Stimulated activated CD8-positive, alpha-beta memory T cell treated with anti-CD3 and anti-CD28 coated beads, Interleukin-15, amount 100 ng/mL, for 24 hours (primary cell): Measurements from ENCODE around the gene SLC41A3.
"Not testable (repeated sequence)": the region's sequence is repeated elsewhere in the genome, so short reads cannot be mapped to it uniquely, and the experiment has no call there.

Experiments used
- DNase-seq: peaks from one replicate; pipeline ENCODE4 v3.0.0-alpha.2; 2020; ENCODE audit warnings: low read depth

The SLC41A3 gene

DNA sequence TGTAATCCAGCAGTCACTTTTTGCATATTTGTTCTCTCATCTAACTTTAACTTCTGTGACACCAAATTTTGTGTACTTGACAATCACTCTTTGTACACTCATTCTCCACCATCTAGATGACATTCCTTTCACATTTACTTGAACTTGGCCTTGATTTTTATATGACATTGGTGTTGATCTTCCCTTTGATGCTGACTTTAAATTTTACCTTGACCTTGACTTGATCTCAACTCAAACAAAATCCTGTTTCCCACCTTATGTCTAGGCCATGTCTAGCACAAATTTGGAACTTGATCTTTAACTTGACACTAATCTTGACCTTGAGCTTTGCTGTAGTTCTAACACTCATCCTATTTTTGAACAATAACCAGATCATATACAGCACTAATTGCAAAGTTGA lies 81.7 kb downstream of the SLC41A3 start:
- no peak for DNase-seq

DNA sequence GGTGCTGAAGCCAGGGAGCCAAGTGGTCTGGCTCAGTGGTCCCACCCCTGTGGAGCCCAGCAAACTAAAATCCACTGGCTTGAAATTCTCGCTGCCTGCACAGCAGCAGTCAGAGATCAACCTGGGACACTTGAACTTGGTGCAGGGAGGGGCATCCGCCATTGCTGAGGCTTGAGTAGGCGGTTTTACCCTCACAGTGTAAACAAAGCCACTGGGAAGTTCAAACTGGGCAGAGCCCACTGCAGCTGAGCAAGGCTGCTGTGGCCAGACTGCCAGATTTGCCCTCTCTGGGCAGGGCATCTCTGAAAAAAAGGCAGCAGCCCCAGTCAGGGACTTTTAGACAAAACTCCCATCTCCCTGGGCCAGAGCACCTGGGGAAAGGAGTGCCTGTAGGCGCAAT lies 87.2 kb downstream of the SLC41A3 start:
- DNase-seq = not testable (repeated sequence)

DNA sequence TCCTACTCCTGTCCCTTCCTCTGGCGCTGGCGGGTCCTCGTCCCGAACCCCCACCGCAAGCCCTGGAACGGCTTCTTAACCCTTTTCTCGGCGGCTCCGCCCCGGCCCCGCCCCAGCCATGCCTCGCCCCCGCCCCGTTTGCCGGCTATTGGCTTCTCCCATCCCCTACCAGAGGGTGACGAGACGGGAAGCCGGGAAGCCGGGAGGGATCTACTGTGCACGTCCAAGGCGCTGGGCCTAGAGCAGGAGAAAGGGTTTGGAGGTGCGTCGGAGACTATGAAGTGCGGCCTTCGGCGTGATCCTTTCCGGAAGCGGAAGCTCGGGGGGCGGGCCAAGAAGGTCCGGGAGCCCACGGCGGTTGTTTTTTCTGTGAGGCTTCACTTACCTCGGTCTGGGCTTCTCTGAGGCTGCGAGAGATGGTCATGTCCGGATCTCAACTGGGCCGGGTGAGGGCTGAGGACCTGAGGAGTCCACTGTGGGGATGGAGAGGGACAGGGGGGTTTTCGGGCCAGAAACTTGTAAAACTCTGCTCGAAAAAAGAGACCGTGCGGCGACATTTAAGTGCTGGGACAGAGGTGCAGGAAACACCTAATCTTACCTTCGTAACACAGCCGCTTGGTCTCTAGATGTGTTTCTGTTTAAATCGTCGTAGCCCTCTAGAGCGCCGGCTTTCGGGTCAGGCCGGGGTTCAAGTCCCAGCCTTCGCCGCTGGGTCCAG lies 93.5 kb downstream of the SLC41A3 start:
- DNase-seq = peak; percentile 53

DNA sequence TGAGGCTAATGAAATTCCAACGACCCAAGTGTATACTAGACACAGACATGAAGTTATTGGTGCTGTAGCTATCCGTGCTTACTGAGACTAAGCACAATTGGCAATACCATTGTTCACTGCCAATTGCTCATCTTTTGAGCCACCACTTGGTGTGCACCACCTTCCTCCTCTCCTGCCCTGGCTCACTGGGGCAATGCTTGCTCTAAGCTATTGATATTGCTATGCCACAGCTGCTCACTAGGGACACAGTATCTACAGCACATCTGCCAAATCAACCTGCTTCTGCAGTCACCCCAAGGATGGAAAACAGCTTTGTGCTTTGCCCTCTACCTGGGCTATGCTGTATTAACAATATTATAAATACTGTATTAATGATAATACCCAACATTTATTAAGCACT lies 99.0 kb downstream of the SLC41A3 start:
- DNase-seq = not testable (repeated sequence)

DNA sequence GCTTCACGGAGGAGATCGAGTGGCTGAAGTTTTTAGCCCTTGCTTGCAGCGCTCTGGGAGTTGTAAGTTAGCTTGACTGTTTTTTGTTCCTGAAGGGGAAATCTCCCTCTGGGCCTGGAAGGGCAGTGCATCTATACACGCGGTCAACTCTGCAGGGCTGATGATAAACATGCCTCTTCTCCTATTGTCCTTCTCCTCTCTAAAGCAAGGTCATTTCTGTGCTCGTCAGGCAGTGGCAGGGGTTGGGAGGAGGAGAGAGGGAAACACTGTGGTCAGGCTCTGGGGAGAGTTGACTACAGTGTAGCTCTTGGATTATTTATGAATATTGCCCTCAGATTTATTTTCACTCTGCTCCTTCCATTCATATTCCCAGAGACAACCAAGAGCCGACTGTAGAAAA lies 106.8 kb downstream of the SLC41A3 start:
- DNase-seq = not testable (repeated sequence)

DNA sequence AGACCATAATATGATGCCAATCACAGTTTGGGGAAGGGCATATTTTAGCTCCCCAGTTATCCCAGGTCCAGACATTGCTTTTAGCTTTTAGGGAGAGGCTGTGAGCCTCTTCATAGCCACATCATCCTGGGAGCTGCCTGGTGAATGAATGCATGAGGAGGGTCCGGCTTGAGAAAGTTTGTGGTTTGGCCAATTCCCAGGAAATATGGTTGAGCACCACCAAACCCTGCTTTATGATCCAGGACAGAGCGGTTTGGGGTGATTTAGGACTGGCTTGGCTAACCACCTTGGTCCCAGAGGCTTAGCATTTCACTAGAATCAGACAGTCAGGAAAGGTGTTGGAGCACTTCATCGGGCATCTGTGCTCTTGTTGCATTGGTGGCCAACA lies 107.9 kb downstream of the SLC41A3 start:
- not testable (repeated sequence) for DNase-seq

DNA sequence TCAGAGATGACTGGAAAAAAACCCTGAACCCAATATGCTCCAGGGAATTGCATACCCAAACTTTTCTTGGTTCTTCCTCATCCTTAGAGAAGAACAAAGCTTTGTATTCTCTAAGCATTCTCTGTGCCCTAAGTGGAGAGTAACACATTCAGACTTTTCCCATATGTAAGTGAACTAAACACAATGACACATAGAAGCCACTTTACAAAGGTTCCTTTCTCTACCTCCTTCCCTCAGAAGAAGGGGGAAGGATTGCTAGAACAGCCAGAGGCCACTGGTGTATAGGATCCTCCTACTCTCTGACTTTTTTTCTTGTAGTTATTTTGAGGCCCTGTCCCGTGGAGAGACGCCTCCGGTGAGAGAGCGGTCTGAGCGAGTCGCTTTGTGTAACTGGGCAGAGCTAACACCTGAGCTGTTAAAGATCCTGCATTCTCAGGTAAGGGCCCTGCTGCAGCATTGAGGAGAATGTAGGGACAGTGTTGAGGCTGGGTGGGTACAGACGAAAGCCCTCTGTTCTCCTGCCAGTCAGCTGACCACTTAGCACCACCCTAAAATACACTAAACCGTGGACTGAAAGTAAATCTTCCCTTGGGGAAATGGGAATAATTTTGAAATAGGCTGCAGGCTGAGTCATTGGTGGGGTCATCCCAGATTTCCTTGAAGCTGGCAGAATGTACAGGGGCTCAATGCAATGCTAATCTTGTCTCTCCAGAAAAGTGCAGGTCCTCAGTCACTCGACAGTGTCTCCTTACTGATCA lies 108.5 kb downstream of the SLC41A3 start:
- DNase-seq = not testable (repeated sequence)

DNA sequence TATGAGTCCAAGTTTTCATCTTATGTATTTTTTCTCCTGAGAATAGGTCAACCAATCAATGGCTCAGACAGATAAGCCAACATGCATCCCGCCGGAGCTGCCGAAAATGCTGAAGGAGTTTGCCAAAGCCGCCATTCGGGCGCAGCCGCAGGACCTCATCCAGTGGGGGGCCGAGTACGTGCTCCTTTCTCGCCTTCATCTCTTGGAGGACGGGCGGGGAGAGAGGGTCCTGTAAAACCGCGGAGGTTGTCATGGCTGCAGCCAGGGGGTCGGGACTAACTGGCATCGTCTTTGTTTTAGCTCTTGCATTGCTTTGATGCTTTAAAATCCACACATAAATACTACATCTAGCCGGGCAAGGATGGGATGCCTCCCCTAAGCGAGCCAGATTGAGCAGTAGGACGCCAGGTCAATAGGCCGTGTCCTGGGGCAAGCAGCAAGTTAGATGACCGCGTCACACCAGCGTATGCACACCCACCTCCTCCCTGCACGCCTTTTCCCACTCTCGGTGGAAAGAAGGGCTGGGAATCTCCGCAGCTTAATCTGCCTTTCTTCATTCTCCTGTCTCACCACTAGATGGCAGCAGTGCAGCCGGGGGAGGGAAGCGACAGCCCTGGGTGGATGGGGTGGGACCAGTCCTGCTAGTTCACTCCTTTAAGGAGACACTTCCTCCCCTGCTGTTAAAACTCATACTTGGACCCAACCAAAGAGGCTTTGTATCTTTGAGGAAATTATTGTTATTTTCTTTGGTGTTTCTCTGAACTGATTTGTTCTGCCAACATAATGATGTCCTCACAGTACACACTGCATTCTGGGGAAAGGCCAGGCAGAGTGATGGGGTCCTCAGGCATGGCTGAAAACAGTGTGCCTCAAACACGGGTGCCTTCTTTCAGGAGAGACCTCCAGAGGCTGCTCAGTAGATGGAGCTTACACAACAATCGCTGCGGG lies 111.7 kb downstream of the SLC41A3 start:
- DNase-seq = not testable (repeated sequence)

DNA sequence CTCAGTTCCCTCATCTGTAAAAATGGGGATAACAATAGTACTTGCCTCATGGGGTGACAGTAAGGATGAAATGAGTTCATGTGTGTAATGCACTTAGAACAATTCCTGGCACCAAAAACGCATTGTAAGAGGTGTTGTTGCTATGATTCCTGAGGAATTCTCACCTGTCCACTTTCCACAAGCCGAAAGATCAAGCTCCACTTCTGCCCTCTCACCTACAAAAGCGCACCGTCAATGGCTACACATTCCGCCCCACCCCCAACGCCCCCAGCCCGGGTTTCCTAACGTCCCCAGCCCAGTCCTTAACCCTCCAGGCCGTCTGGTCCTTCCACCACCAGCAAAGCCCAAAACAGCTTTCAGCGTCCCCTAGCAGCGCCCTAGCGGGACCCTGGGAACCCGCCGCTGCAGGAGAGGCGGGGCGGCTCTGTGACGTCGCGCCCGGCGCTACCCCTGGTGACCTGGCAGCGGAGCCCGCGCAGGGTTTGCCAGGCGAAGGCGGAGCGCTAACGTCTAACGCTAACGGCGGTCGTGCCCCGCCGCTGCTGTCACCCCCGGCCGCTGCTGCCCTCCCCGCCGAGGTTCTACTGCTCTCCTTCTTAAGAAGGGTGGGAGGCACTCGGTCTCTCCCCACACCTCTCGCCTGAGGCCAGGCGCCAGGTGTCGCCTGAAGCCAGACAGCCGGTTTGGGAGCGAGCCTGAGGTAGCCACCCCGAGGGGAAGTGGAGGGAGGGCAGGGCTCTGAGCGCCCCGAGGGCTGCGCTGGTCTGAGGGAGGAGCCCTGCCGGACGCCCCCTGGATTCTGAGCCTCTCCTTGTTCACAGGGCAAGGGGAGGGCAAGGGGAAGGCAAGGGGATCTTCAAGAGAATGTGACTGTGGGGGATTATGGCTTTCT lies 115.0 kb downstream of the SLC41A3 start, which contains the start of gene ROPN1B:
Gene ROPN1B, plus strand, starts transcription at position 478 of the 892 bp plus-strand sequence. CDS start 2,877 bp downstream, outside the sequence.
- DNase-seq = not testable (repeated sequence)

DNA sequence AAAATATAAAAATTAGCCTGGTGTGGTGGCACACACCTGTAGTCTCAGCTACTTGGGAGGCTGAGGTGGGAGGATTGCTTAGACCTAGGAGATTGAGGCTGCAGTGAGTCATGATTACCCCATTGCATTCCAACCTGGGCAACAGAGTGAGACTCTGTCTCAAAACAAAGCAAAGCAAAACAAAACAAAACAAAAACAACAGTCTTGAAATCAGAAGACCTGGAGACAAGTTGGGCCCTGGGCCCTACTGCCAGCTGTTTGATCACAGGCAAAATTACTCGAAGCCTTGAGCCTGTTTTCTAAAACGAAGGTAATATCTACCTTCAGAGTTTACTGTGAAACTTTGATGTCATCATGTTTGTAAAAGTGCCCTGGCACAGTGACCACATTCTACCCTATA lies 115.8 kb downstream of the SLC41A3 start:
- not testable (repeated sequence) for DNase-seq

DNA sequence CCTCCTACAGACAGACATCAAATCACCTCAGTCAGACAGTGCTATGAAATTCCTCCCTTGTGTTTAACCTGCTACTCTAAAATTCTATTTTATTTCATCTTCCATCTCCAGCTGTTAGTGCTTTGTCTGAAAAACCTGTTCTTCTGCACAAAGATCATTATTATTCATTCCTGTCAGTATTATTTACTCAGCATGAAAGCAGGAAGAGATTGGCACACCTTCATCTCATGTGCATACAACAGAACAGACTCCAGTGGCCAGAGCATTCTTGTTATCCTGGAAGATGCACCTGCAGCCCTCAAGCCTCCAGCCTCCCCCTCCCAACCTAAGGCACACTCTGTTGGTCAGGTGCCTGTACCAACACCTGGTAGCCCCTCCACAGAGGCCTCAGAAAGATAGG lies 116.8 kb downstream of the SLC41A3 start:
- no peak for DNase-seq

DNA sequence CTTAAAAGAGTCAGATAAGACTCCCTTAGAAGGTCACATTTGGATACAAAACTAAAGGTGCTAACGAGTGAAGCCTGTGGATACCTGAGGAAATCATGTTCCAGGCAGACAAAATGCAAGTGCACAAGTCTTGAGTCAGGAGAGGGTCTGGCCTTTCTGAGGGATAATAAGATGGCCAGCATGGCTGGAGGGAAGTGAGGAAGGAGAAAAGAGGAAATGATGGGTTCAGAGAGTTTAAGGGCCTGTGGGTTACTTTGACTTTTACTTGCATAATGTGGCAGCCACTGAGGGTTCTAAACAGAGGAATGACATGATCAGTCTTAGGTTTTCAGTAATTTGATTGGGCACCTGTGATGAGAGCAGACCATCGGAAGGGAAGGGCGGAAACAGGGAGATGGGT lies 118.4 kb downstream of the SLC41A3 start:
- DNase-seq = no peak

DNA sequence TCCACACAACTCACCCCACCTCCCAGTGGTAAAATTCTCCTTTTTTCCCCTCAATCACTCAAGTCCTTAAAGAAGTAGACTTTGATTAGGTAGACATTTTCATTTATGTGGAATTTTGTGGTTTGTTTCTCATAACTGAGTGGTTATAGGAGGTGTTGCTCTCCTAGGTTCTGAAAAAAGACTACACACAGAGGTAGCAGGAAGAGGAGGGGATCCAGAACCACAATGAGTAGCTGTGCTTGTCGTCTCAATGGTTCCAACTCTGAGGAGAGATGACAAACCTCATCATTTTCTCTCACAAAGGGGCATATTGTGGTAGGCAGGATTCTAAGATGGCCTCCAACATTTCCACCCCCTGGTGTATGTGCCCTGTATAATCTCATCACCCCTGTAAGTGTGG lies 120.1 kb downstream of the SLC41A3 start:
- DNase-seq = not testable (repeated sequence)

DNA sequence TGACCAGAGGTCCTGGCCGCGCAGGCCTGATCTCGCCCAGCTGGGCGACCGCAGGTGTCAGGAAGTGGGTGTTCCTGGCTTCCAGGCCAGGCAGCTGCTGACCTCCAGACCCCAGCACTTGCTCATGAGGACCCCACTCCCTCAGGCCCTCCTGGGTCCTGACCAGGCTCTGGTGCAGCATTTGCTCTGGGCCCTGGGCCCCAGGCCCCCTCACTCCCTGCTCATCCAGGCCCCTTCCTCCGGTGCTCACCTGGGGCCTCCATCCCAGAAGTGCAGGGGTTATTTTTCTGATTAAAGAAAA lies 122.7 kb downstream of the SLC41A3 start:
- no peak for DNase-seq

DNA sequence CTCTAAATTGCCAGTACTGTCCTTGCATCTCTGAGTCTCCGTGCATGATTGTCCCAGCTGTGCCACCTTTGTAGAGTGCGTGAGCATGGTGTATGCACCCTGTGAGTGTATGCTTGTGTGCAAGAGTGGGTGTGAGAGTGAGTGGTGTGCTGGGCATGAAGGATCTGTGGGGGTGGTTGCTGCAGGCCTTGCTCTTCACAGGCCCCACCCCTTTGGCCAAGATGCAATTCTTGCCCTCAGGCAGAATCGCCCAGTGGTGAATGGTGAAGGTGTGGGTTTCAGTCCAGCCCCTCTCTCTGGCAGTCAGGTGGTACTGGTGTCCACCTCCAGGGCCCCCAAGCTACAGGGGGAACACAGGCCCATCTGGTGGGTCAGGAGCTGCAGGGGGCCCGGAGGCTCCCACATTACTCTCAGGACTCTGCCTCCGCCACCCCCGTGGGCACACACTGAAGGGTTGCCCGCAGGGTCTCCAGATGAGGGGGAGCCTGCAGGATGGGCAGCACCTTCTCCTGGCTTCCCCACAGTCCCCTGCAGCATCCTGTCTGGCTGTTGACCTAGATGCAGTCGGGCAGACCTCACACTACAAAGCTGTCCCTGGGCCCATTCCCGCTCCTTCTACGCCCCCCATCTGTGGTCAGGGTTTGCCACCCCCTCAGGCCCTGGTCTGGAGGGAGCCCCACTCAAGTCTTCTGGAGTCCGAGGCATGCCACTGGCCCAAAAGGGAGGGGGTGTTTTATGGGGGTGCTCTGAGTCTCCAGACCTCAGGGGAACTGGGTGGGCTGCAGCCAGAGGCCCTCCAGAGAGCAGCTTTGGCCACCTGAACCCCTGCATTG lies 123.3 kb downstream of the SLC41A3 start:
- no peak for DNase-seq

DNA sequence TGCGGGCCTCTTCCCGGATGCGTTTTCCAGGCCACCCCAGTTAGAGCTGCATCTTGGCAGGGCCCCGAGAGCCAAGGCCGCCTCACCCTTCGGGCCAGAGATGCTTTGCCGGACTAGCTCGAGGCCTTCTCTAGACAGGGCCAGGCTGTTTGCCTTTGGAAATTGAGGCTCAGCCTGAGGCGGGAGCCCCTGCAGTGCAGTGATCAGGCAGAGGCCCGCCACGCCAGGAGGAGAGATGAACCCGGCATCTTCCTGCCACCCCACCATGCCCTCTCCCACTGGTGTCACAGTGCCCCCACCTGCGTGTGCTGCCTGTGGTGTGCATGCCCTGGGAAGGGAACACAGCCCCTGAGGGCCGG lies 123.9 kb downstream of the SLC41A3 start:
- DNase-seq = no peak

DNA sequence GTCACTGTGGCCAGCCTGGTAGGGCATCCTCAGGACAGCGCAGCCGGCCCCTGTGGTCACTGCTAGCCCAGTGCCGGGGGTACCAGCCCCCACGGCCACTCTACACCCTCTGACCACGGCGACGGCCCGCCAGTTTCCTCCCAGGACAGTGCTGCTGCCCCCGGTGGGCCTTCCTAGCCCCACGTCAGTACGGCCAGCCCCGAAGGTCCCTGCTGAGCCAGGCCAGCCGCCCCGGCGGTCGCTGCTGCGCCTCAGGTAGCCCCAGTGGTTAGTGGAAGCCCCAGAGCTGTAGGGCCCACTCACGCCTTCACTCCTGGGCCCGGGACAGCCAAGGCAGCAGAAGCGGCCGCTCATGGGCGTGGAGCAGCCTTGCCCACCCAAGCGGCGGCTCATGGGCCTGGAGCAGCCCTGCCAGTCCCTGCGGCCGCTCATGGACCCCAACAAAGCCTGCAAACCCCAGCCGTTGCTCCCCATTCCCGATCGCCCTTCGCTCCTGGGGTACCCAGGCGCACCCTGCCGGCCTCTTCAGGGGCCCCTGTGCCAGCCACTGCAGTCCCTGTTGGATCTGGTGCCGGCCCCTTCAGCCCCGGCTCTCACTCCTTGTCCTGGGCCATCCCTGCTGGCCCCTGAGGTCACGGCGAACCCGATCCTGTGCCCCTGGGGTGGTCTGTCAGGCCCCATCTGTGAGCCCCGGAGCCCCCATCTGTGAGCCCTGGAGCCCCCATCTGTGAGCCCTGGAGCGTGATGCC lies 124.4 kb downstream of the SLC41A3 start:
- no peak for DNase-seq

DNA sequence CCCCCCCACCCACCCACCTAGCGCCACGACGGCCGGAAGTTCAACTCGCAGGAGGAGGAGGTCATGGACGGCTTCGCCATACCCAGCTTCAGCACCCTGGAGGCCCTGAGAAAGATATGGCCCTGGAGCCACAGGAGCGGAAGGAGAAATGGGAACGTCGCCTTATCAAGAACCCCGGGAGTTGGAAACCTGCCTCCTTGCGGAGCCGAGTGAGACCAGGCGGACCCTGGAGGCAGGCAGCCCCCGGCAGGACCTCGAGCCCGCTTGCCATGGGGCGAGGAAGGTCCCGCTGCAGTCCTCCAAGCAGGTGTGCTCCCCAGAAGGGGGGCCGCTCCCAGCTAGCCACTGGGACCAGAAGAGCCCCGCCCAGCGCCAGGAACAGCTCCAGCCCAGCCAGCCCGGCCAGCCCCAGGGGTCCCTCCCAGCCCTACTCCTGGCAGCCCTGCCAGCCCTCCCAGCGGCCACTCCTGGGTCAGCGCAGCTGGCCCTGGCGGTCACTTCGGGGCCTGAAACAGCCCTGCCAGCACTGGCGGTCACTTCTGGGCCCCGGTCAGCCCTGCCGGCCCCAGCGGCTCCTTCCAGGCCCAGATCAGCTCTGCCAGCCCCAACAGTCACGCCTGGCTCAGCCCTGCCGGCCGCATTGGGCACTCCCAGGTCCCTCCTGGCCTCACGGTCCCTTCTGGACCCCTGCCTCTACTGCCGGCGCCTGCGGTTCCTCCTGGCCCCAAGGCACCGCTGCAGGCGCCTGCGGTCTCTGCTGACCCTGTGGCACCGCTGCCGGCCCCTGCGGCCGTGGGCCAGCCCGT lies 125.2 kb downstream of the SLC41A3 start:
- DNase-seq = no peak
